HL-60 (cell line): Measurements from ENCODE around the gene METTL23.

Source experiments
- DNase-seq, 2 experiments: peaks; one replicate each; pipeline ENCODE4 v3.0.0-alpha.2; 2010 to 2020; ENCODE audit warnings: low read depth in 1 of 2, low spot score in 1 of 2
- H3K27ac ChIP-seq: fragments of 250-450 bp; sonication (Bioruptor Pico); replicated peaks from 2 replicates; pipeline ENCODE4 v1.5.1; 2020; ENCODE audit warnings: mild to moderate bottlenecking, moderate library complexity
- H3K27me3 ChIP-seq: fragments of 250-450 bp; sonication (Bioruptor Pico); 2 replicates; pipeline ENCODE4 v1.5.1; 2021; ENCODE audit warnings: mild to moderate bottlenecking, moderate library complexity; ENCODE audit not compliant: insufficient read depth, poor library complexity, severe bottlenecking
- H3K4me3 ChIP-seq: replicated peaks from 2 replicates; pipeline ENCODE4 v1.5.1; 2011; ENCODE audit warnings: mild to moderate bottlenecking, control low read depth, low read length; ENCODE audit not compliant: insufficient read depth
- GABPA ChIP-seq: IDR thresholded peaks from 2 replicates; pipeline ENCODE4 v1.6.1; 2012; ENCODE audit warnings: low read depth
- POLR2AphosphoS5 ChIP-seq: IDR thresholded peaks from 2 replicates; pipeline ENCODE4 v1.6.1; 2012; ENCODE audit warnings: low read depth
- SPI1 ChIP-seq: IDR thresholded peaks from 2 replicates; pipeline ENCODE4 v1.6.1; 2012; ENCODE audit warnings: low read depth, mild to moderate bottlenecking, borderline replicate concordance
- TF ChIP-seq, protein P1 (sequence below): IDR thresholded peaks from one replicate; pipeline ENCODE4 v1.5.1; 2011; ENCODE audit warnings: low read length, control low read depth, inconsistent platforms; ENCODE audit not compliant: insufficient read depth
- TF ChIP-seq, protein P2 (sequence below): IDR thresholded peaks from 2 replicates; pipeline ENCODE4 v1.6.1; 2012; ENCODE audit warnings: low read depth; ENCODE audit not compliant: insufficient replicate concordance

The METTL23 gene

DNA sequence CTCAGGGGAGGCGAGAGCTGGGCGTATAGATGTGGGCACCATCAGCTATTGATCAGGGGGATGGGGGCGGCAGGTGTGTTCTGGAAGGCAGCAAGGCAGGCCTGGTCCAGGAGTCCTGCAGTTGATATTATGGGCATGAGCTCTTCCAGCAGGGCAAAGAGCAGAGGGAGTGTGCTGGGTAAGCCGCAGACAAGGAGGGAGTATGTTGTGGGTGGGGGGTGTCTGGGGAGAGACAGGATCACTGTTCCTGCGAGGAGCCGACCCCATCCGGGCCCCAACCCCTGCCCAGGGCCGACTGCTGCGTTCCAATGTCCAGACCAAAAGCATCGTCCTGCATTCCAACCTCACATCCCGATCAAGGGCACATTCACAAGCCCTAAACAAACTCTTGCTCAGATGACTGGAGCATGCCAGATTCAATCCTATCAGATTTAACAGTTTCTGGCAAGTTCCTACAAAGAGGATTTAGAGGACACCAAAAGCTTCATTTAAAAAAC is 25.1 kb upstream of the METTL23 start:
- TF ChIP-seq SPI1 (no peak), GABPA (no peak), POLR2AphosphoS5 (no peak)
- TF ChIP-seq, protein P1, sequence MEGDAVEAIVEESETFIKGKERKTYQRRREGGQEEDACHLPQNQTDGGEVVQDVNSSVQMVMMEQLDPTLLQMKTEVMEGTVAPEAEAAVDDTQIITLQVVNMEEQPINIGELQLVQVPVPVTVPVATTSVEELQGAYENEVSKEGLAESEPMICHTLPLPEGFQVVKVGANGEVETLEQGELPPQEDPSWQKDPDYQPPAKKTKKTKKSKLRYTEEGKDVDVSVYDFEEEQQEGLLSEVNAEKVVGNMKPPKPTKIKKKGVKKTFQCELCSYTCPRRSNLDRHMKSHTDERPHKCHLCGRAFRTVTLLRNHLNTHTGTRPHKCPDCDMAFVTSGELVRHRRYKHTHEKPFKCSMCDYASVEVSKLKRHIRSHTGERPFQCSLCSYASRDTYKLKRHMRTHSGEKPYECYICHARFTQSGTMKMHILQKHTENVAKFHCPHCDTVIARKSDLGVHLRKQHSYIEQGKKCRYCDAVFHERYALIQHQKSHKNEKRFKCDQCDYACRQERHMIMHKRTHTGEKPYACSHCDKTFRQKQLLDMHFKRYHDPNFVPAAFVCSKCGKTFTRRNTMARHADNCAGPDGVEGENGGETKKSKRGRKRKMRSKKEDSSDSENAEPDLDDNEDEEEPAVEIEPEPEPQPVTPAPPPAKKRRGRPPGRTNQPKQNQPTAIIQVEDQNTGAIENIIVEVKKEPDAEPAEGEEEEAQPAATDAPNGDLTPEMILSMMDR, result no peak
- TF ChIP-seq, protein P2, sequence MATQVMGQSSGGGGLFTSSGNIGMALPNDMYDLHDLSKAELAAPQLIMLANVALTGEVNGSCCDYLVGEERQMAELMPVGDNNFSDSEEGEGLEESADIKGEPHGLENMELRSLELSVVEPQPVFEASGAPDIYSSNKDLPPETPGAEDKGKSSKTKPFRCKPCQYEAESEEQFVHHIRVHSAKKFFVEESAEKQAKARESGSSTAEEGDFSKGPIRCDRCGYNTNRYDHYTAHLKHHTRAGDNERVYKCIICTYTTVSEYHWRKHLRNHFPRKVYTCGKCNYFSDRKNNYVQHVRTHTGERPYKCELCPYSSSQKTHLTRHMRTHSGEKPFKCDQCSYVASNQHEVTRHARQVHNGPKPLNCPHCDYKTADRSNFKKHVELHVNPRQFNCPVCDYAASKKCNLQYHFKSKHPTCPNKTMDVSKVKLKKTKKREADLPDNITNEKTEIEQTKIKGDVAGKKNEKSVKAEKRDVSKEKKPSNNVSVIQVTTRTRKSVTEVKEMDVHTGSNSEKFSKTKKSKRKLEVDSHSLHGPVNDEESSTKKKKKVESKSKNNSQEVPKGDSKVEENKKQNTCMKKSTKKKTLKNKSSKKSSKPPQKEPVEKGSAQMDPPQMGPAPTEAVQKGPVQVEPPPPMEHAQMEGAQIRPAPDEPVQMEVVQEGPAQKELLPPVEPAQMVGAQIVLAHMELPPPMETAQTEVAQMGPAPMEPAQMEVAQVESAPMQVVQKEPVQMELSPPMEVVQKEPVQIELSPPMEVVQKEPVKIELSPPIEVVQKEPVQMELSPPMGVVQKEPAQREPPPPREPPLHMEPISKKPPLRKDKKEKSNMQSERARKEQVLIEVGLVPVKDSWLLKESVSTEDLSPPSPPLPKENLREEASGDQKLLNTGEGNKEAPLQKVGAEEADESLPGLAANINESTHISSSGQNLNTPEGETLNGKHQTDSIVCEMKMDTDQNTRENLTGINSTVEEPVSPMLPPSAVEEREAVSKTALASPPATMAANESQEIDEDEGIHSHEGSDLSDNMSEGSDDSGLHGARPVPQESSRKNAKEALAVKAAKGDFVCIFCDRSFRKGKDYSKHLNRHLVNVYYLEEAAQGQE, result no peak
- no peak for DNase-seq
- Histone ChIP-seq H3K4me3 (no peak overlapping the region), H3K27me3 (no peaks in the 10 kb centered on the region), H3K27ac (no peak overlapping the region)

DNA sequence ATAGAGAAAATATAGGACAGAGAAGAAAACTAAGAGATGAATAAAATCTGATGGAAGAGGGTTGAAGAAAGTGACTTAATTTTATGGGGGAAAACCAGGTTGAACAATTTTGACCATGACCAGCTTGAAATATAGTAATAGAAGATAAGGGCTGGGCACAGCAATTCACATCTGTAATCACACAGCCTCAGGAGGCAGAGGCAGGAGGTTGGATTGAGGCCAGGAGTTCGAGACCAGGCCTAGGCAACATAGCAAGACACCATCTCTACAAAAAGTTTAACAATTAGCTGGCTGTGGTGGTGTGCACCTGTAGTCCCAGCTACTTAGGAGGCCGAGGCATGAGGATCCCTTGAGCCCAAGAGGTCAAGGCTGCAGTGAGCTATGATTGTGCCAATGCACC is 24.6 kb upstream of the METTL23 start:
- Histone ChIP-seq H3K4me3 (no peak overlapping the region), H3K27me3 (no peaks in the 10 kb centered on the region), H3K27ac (no peak overlapping the region)
- no peak for TF ChIP-seq SPI1
- TF ChIP-seq, protein P2, result no peak
- no peak for TF ChIP-seq POLR2AphosphoS5
- TF ChIP-seq, protein P1, result no peak
- no peak for TF ChIP-seq GABPA
- DNase-seq, result no peak

DNA sequence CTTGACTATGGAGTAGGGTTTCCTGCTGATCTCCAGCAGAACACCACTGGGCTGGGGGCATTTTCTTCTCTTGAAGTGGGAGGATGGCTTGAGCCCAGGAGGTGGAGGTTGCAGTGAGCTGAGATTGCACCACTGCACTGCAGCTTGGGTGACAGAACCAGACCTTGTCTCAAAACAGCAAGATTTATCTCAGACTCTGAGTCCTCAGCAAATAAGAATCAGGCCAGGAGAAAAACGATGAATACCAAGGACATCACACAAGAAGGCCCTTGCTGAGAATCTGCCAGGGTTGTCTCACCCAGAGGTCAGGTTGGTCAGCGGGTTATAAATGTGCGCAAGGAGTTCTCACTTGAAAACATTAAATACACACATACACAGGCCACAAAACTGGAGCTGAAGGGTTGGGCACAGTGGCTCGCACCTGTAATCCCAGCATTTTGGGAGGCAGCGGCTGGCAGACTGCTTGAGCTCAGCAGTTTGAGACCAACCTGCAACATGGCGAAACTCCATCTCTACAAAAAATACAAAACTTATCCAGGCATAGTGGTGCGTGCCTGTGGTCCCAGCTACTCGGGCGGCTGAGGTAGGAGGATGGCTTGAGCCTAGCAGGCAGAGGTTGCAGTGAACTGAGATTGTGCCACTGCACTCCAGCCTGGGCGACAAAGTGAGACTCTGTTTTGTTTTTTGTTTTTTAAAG is 23.6 kb upstream of the METTL23 start:
- no peak for TF ChIP-seq SPI1
- TF ChIP-seq GABPA, result no peak
- TF ChIP-seq, protein P1, result no peak
- TF ChIP-seq, protein P2, result no peak
- TF ChIP-seq POLR2AphosphoS5, result no peak
- H3K27ac ChIP-seq, result no peak overlapping the region
- no peak for DNase-seq
- no peaks in the 10 kb centered on the region for H3K27me3 ChIP-seq
- no peak overlapping the region for H3K4me3 ChIP-seq
